ENCODE results near the gene MESD.

- TF ChIP-seq POLR2A (IDR thresholded peaks at IDR 0.05) (no peak), CTCF (IDR thresholded peaks at IDR 0.05) (no peak)
Observed at GRCh38 chr15:81021321-81021720, 31.7 kb upstream of the MESD start.

Measured in heart left ventricle (tissue), 13 donors.